ENCODE results near the gene ADAMTS17.

The ADAMTS17 gene

DNA sequence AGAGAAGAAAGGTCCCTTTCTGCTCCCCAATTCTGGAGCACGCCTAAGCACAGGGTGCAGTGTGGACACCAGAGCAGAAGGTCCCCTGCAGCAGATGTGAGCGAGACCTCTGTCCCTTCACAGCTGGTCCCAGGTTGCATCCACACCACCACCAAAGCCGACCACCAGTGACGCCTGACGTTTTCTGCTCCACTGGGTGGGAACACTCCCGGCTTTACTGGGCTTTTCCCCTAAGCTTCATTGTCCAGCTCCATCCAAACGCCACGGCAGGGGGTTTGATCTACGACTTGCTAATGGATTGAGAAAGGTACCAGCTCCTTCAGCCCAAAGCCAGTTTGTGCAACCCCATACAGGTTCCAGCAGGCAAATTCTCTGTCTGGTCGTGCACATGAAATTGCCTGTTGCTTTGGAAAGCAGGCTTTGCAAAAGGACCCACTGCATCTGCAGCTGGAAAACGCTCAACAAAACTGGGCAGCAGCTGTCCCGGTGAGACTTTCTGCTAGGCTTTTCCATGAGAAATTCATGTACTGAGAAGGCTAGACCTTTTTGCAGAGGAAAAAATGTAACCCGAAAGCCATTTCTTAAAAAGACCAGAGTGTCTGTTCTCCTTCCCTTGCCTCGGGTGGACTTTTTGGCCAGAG lies 31.1 kb downstream of the ADAMTS17 start:
- no peak overlapping the region for H3K4me3 ChIP-seq
- peak overlapping the region in 1 of 2 donors; percentile 60 for H3K27ac ChIP-seq
- DNase-seq (ENCODE audit: low spot score): peak; percentile 66
- TF ChIP-seq, protein P1, sequence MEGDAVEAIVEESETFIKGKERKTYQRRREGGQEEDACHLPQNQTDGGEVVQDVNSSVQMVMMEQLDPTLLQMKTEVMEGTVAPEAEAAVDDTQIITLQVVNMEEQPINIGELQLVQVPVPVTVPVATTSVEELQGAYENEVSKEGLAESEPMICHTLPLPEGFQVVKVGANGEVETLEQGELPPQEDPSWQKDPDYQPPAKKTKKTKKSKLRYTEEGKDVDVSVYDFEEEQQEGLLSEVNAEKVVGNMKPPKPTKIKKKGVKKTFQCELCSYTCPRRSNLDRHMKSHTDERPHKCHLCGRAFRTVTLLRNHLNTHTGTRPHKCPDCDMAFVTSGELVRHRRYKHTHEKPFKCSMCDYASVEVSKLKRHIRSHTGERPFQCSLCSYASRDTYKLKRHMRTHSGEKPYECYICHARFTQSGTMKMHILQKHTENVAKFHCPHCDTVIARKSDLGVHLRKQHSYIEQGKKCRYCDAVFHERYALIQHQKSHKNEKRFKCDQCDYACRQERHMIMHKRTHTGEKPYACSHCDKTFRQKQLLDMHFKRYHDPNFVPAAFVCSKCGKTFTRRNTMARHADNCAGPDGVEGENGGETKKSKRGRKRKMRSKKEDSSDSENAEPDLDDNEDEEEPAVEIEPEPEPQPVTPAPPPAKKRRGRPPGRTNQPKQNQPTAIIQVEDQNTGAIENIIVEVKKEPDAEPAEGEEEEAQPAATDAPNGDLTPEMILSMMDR (IDR thresholded peaks at IDR 0.05): no peak

DNA sequence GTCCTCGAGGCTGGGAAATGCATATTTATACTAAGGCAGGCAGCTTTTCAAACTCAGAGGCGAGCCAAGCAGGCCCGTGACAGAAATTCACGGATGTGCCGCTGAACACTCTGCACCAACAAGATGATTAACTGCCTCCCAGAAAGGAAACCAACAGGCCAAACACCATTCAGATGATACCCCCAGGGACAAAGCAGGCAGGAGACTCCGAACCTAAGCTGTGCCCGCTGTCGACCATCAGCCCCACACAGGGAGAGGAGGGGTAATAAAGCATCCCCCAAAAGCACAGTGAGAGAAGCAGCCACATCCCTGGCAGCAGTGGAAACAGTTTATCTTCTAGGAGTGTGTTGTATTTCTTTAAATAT lies 31.8 kb downstream of the ADAMTS17 start:
- DNase-seq (ENCODE audit: low spot score): peak; percentile 24
- peak overlapping the region in 1 of 2 donors; percentile 9 for H3K27ac ChIP-seq
- TF ChIP-seq, protein P1 (IDR thresholded peaks at IDR 0.05): no peak
- H3K4me3 ChIP-seq: no peak overlapping the region

DNA sequence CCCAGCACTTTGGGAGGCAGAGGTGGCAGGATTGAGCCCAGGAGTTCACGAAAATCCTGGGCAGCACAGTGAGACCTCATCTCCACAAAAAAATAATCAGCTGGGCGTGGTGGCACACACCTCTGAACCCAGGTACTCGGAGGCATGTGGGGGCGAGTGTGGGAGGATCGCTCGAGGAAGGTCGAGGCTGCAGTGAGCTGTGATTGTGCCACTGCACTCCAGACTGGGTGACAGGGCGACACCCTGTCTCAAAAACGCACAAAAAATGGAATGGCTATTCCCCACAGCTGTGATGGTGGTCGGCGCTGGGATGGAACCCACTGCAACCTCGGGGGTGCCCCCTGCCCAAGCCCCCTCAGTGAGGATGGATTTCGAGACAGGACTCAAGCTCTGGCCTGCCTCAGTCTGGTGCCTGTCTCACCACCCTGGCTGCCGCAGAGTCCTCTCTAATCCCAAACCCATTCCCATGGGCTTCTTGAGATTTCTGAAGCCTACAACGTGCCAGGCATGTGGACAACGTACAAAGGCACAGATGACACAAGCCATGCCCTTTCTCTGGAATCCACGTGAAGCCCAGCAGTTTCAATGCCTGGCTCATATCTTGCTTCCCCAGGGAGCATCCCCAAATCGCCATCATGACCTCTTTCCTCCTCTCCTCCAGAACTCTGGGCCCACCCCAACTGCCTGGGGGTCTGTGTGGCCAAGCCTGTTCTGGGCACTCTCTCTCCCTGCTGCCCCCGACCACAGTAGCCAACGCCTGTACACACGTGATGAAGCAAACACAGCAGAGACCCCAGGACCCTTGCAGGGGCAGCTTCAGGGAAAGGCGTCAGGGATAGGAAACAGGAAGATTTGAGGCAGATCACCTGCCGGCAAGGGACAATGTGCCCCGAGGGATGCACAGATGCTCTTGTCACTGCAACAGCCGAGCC lies 32.4 kb downstream of the ADAMTS17 start:
- H3K27ac ChIP-seq: peak overlapping the region; percentile 49 to 54
- TF ChIP-seq, protein P1 (IDR thresholded peaks at IDR 0.05): no peak
- DNase-seq (ENCODE audit: low spot score): peak; percentile 68
- H3K4me3 ChIP-seq: no peak overlapping the region

DNA sequence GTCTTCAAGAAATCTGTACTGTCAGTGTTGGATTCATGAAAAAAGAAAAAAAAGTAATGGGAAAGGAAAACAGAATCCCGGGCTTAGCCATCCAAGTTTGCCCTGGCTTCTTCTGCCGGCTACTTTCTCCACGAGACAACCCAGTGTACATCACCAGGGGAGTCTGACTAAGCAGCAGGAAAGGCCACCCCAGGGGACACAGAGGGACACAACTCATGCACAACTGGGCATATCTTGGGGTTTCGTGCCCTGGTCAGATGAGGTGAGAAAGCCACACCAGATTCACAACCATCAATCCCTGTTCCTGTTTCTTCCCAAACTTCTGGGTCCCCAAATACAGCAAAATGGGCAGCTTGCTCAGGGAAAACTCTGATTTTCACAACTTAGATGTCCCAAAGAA lies 33.2 kb downstream of the ADAMTS17 start:
- Histone ChIP-seq H3K4me3 (peak overlapping the region; percentile 39), H3K27ac (peak overlapping the region; percentile 49 to 54)
- DNase-seq (ENCODE audit: low spot score): peak; percentile 70
- TF ChIP-seq, protein P1 (IDR thresholded peaks at IDR 0.05): no peak

DNA sequence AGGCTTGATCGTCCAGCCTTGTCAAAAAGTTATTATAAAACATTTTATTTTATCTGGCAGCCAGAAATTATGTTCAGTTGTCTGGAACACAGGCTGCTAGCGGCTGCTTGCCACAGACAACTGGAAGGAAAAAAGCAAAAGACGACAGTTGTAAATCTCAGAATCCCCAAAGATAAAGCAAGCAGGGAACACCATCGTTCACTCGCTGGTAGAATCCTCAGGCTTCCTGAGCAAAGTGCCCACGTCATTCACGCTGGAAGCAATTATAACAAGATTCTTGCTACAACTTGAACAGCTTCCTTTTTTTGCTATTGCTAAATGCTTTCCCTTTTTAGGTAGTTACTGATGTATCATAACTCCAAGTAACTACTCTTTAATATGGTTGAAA lies 33.6 kb downstream of the ADAMTS17 start:
- peak; percentile 70 for DNase-seq (ENCODE audit: low spot score)
- Histone ChIP-seq H3K4me3 (peak overlapping the region; percentile 39), H3K27ac (peak overlapping the region; percentile 49 to 54)
- TF ChIP-seq, protein P1 (IDR thresholded peaks at IDR 0.05): no peak

DNA sequence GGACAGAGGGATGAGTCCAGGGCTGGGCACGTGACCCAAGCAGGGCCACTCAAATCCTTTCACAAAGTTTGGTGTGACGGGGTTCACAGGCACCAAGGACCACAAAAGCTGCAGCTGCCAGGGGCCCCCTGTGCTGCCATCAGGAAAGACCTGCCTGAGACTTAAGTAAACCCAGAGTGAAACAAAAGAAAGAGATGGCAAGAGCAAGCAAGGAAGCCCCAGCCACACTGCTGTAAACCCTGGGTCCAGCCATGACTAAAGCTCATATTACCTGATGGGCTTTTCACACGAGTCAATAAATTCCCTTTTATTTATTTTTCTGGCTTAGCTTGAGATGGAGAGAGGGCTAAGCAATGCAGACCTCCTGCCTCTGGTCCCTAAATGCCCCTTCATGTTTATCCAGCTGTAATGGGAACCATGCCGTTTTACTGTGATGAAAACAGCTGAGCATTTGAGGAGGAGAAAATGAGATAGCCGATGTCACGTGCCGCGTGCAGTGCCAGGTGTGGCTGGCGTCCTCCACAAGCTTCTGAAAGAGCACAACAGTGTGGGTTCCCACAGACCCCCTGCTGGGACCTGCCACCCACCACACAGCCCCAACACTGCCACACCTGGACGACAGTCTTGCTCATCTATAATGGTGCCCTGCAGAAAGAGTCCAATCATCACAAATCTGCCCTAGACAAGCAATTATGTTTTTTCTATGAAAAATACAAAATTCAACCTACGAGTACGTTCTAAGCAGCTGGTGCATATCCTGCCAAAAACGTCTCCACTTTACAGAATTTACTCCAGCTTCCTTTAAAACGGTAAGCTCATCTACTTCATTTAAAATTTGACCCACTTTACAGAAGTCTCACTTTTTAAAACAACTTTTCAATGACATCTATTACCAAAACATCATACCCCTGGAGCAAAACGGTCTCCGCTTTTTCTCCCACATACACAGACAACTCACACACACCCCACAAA lies 34.2 kb downstream of the ADAMTS17 start:
- Histone ChIP-seq H3K4me3 (peak overlapping the region; percentile 39), H3K27ac (peak overlapping the region; percentile 49 to 54)
- TF ChIP-seq, protein P1 (IDR thresholded peaks at IDR 0.05): no peak
- DNase-seq (ENCODE audit: low spot score): peak; percentile 60
